GM19193 (cell line): ENCODE measurements around the gene GLIS1.

ENCODE experiments used
- POLR2A ChIP-seq: IDR thresholded peaks from 4 replicates; pipeline ENCODE4 v1.6.1; 2011; ENCODE audit not compliant: insufficient read depth, insufficient read length; ENCODE audit errors: extremely low read depth

The GLIS1 gene

GRCh38 chr1:53590531-53591515 lies 148.1 kb downstream of the GLIS1 start:
- no peak for TF ChIP-seq POLR2A

- TF ChIP-seq POLR2A = no peak
Measured at GRCh38 chr1:53590104-53590503, 148.9 kb downstream of the GLIS1 start.

GRCh38 chr1:53589043-53589887 lies 149.7 kb downstream of the GLIS1 start:
- TF ChIP-seq POLR2A = no peak

- no peak for TF ChIP-seq POLR2A
Measured at GRCh38 chr1:53588053-53588779, 150.7 kb downstream of the GLIS1 start.

- no peak for TF ChIP-seq POLR2A
Measured at GRCh38 chr1:53587252-53587988, 151.5 kb downstream of the GLIS1 start.

- no peak for TF ChIP-seq POLR2A
Measured at GRCh38 chr1:53586765-53587164, 152.2 kb downstream of the GLIS1 start.

- TF ChIP-seq POLR2A = no peak
Measured at GRCh38 chr1:53585565-53585964, 153.4 kb downstream of the GLIS1 start.

GRCh38 chr1:53585129-53585528 lies 153.8 kb downstream of the GLIS1 start:
- TF ChIP-seq POLR2A = no peak

GRCh38 chr1:53584777-53585107 lies 154.2 kb downstream of the GLIS1 start:
- TF ChIP-seq POLR2A = no peak

GRCh38 chr1:53583868-53584776 lies 154.8 kb downstream of the GLIS1 start:
- TF ChIP-seq POLR2A = no peak

GRCh38 chr1:53583021-53583867 lies 155.7 kb downstream of the GLIS1 start:
- TF ChIP-seq POLR2A = no peak

GRCh38 chr1:53582211-53583020 lies 156.5 kb downstream of the GLIS1 start:
- no peak for TF ChIP-seq POLR2A
